CD8-positive, alpha-beta memory T cell (primary cell): ENCODE results near the gene FBXW11. TPM values are rescaled to one million over a fixed set of nuclear protein-coding genes. Genes with fewer than 3 reads are reported as not detected.

Experiments
- CTCF ChIA-PET: fragments of 350-600 bp; sonication (Branson Sonifier 250); formaldehyde crosslinking; loops from one replicate; lab custom pipeline; 2021; ENCODE audit warnings: antibody characterized with exemption; lab: Charles Lee
- POLR2A ChIA-PET: fragments of 350-600 bp; sonication (Branson Sonifier 250); formaldehyde crosslinking; loops from one replicate; lab custom pipeline; 2021; ENCODE audit warnings: antibody characterized with exemption; lab: Charles Lee
- DNase-seq, 5 donors: peaks; one replicate each; pipeline versions ENCODE4 v3.0.0 to v3.0.0-alpha.2; 2020 to 2022; ENCODE audit warnings: mixed read lengths in 1 of 5
- H3K27ac ChIP-seq: one replicate; pipeline ENCODE4 v1.7.0; 2013; ENCODE audit warnings: low read depth, mild to moderate bottlenecking, low read length, moderate library complexity
- H3K27me3 ChIP-seq: 2 replicates; pipeline ENCODE4 v1.7.0; 2013; ENCODE audit warnings: low read length, mild to moderate bottlenecking; ENCODE audit not compliant: insufficient read depth, poor library complexity, severe bottlenecking
- H3K36me3 ChIP-seq: 2 replicates; pipeline ENCODE4 v1.7.0; 2013; ENCODE audit warnings: mild to moderate bottlenecking, low read length, moderate library complexity; ENCODE audit not compliant: insufficient read depth
- H3K4me1 ChIP-seq: 2 replicates; pipeline ENCODE4 v1.7.0; 2013; ENCODE audit warnings: mild to moderate bottlenecking, low read length, moderate library complexity; ENCODE audit not compliant: insufficient read depth
- H3K4me3 ChIP-seq: 2 replicates; pipeline ENCODE4 v1.7.0; 2013; ENCODE audit warnings: mild to moderate bottlenecking, low read length
- H3K9me3 ChIP-seq: 2 replicates; pipeline ENCODE4 v1.7.0; 2013; ENCODE audit warnings: mild to moderate bottlenecking, low read length
- H3K27ac Mint-ChIP-seq, 8 donors: one replicate each; pipeline ENCODE4 v1.8.0; 2020 to 2021; ENCODE audit warnings: mixed read lengths in 8 of 8, mild to moderate bottlenecking in 6 of 8, inconsistent platforms in 3 of 8, moderate library complexity in 3 of 8
- H3K27me3 Mint-ChIP-seq, 2 donors: one replicate each; pipeline ENCODE4 v1.8.0; 2020 to 2021; ENCODE audit warnings: mixed read lengths in 2 of 2, mild to moderate bottlenecking in 1 of 2, moderate library complexity in 1 of 2
- H3K36me3 Mint-ChIP-seq, 3 donors: one replicate each; pipeline ENCODE4 v1.8.0; 2020 to 2021; ENCODE audit warnings: mixed read lengths in 3 of 3, inconsistent platforms in 1 of 3, mild to moderate bottlenecking in 1 of 3
- H3K4me1 Mint-ChIP-seq, 3 donors: one replicate each; pipeline ENCODE4 v1.8.0; 2020 to 2021; ENCODE audit warnings: mixed read lengths in 3 of 3, inconsistent platforms in 1 of 3, mild to moderate bottlenecking in 1 of 3
- H3K4me3 Mint-ChIP-seq, 7 donors: one replicate each; pipeline ENCODE4 v1.8.0; 2020 to 2021; ENCODE audit warnings: mixed read lengths in 7 of 7, mild to moderate bottlenecking in 6 of 7, moderate library complexity in 4 of 7, inconsistent platforms in 2 of 7
- H3K9me3 Mint-ChIP-seq, 5 donors: one replicate each; pipeline ENCODE4 v1.8.0; 2020 to 2022; ENCODE audit warnings: mixed read lengths in 5 of 5, mild to moderate bottlenecking in 3 of 5, moderate library complexity in 2 of 5, inconsistent platforms in 1 of 5
- polyA plus RNA-seq: library from polyadenylated mRNA; unstranded; fragments of 300-500 nt; fragmentation: Illumina TruSeq; gene quantifications from one replicate; pipeline ENCODE4 v1.2.3, GENCODE V29; 2021
- total RNA-seq, 2 experiments: library from RNA; stranded (reverse); gene quantifications; one replicate each; pipeline ENCODE4 v1.2.3, GENCODE V29; 2021

FBXW11 gene
- total and polyA plus RNA-seq, 3 experiments from 2014 or later: 25.8 to 46.9 (median 44.7) TPM

GRCh38 chr5:171842777-171843328 is 163.6 kb downstream of the FBXW11 start:
- Mint-ChIP-seq H3K27me3 (no peaks in the 10 kb centered on the region), H3K4me3 (no peak overlapping the region), H3K4me1 (no peaks in the 10 kb centered on the region), H3K36me3 (peaks cover 0 to 5% (median 5%) of the 10 kb centered on the region in 3 donors), H3K9me3 (no peaks in the 10 kb centered on the region), H3K27ac (no peak overlapping the region)
- DNase-seq: no peak
- no peaks in the 10 kb centered on the region for H3K4me1 ChIP-seq
- H3K9me3 ChIP-seq: no peaks in the 10 kb centered on the region
- H3K27me3 ChIP-seq: no peaks in the 10 kb centered on the region
- ChIA-PET POLR2A (no interaction called here), CTCF (no interaction called here)
- no peak overlapping the region for H3K4me3 ChIP-seq
- no peaks in the 10 kb centered on the region for H3K36me3 ChIP-seq
- H3K27ac ChIP-seq: no peak overlapping the region

GRCh38 chr5:171841984-171842776 is 164.3 kb downstream of the FBXW11 start:
- Histone ChIP-seq H3K4me3 (no peak overlapping the region), H3K36me3 (no peaks in the 10 kb centered on the region), H3K4me1 (no peaks in the 10 kb centered on the region), H3K9me3 (no peaks in the 10 kb centered on the region), H3K27ac (no peak overlapping the region), H3K27me3 (no peaks in the 10 kb centered on the region)
- POLR2A ChIA-PET: no interaction called here
- H3K9me3 Mint-ChIP-seq: no peaks in the 10 kb centered on the region
- H3K36me3 Mint-ChIP-seq: peaks cover 0 to 6% (median 4%) of the 10 kb centered on the region in 3 donors
- H3K4me3 Mint-ChIP-seq: no peak overlapping the region
- H3K27ac Mint-ChIP-seq: no peak overlapping the region
- CTCF ChIA-PET: no interaction called here
- peaks cover 0 to 1% of the 10 kb centered on the region in 2 donors for H3K27me3 Mint-ChIP-seq
- H3K4me1 Mint-ChIP-seq: no peaks in the 10 kb centered on the region
- DNase-seq: no peak

- Mint-ChIP-seq H3K27me3 (peaks cover 0 to 3% of the 10 kb centered on the region in 2 donors), H3K36me3 (peaks cover 1 to 8% (median 4%) of the 10 kb centered on the region in 3 donors), H3K27ac (no peak overlapping the region), H3K4me1 (no peaks in the 10 kb centered on the region), H3K4me3 (no peak overlapping the region), H3K9me3 (peaks cover 0 to 2% (median 0%) of the 10 kb centered on the region in 5 donors)
- no peak overlapping the region for H3K27ac ChIP-seq
- H3K4me3 ChIP-seq: no peak overlapping the region
- H3K4me1 ChIP-seq: no peaks in the 10 kb centered on the region
- CTCF ChIA-PET: no interaction called here
- no peak for DNase-seq
- H3K9me3 ChIP-seq: no peaks in the 10 kb centered on the region
- no peaks in the 10 kb centered on the region for H3K27me3 ChIP-seq
- POLR2A ChIA-PET: no interaction called here
- no peaks in the 10 kb centered on the region for H3K36me3 ChIP-seq
These were observed 165.5 kb downstream of the FBXW11 start for GRCh38 chr5:171840711-171841522.

- Mint-ChIP-seq H3K36me3 (peaks cover 0 to 8% (median 2%) of the 10 kb centered on the region in 3 donors), H3K9me3 (peaks cover 0 to 2% (median 0%) of the 10 kb centered on the region in 5 donors), H3K27ac (no peak overlapping the region), H3K4me3 (no peak overlapping the region), H3K4me1 (no peaks in the 10 kb centered on the region), H3K27me3 (peaks cover 0 to 3% of the 10 kb centered on the region in 2 donors)
- Histone ChIP-seq H3K4me3 (no peak overlapping the region), H3K9me3 (no peaks in the 10 kb centered on the region), H3K4me1 (no peaks in the 10 kb centered on the region), H3K36me3 (no peaks in the 10 kb centered on the region), H3K27me3 (no peaks in the 10 kb centered on the region), H3K27ac (no peak overlapping the region)
- DNase-seq: no peak
- ChIA-PET POLR2A (no interaction called here), CTCF (no interaction called here)
These were observed 166.4 kb downstream of the FBXW11 start for GRCh38 chr5:171840066-171840465.

GRCh38 chr5:171839112-171839511 is 167.3 kb downstream of the FBXW11 start:
- H3K27me3 Mint-ChIP-seq: peaks cover 0 to 3% of the 10 kb centered on the region in 2 donors
- H3K4me1 Mint-ChIP-seq: no peaks in the 10 kb centered on the region
- H3K27ac Mint-ChIP-seq: no peak overlapping the region
- CTCF ChIA-PET: no interaction called here
- DNase-seq: no peak
- H3K27me3 ChIP-seq: no peaks in the 10 kb centered on the region
- peaks cover 0 to 8% (median 2%) of the 10 kb centered on the region in 3 donors for H3K36me3 Mint-ChIP-seq
- H3K4me3 Mint-ChIP-seq: no peak overlapping the region
- H3K4me3 ChIP-seq: no peak overlapping the region
- no peaks in the 10 kb centered on the region for H3K9me3 ChIP-seq
- no peak overlapping the region for H3K27ac ChIP-seq
- no peaks in the 10 kb centered on the region for H3K4me1 ChIP-seq
- POLR2A ChIA-PET: no interaction called here
- H3K36me3 ChIP-seq: no peaks in the 10 kb centered on the region
- peaks cover 0 to 2% (median 0%) of the 10 kb centered on the region in 5 donors for H3K9me3 Mint-ChIP-seq

- peaks cover 0 to 7% (median 7%) of the 10 kb centered on the region in 5 donors for H3K9me3 Mint-ChIP-seq
- Histone ChIP-seq H3K9me3 (no peaks in the 10 kb centered on the region), H3K4me1 (no peaks in the 10 kb centered on the region), H3K27ac (no peak overlapping the region), H3K4me3 (no peak overlapping the region), H3K27me3 (no peaks in the 10 kb centered on the region), H3K36me3 (no peaks in the 10 kb centered on the region)
- no peak for DNase-seq
- H3K36me3 Mint-ChIP-seq: peaks cover 0 to 13% (median 6%) of the 10 kb centered on the region in 3 donors
- no peaks in the 10 kb centered on the region for H3K4me1 Mint-ChIP-seq
- ChIA-PET POLR2A (no interaction called here), CTCF (no interaction called here)
- no peak overlapping the region for H3K4me3 Mint-ChIP-seq
- H3K27ac Mint-ChIP-seq: peak overlapping the region in 1 of 8 donors; percentile 19
- peaks cover 0 to 3% of the 10 kb centered on the region in 2 donors for H3K27me3 Mint-ChIP-seq
These were observed 168.4 kb downstream of the FBXW11 start for GRCh38 chr5:171838066-171838465.

GRCh38 chr5:171837522-171837921 is 168.9 kb downstream of the FBXW11 start:
- no peak for DNase-seq
- H3K4me3 Mint-ChIP-seq: no peak overlapping the region
- H3K4me1 Mint-ChIP-seq: no peaks in the 10 kb centered on the region
- Histone ChIP-seq H3K4me3 (no peak overlapping the region), H3K4me1 (no peaks in the 10 kb centered on the region), H3K27me3 (no peaks in the 10 kb centered on the region), H3K27ac (no peak overlapping the region), H3K36me3 (no peaks in the 10 kb centered on the region), H3K9me3 (no peaks in the 10 kb centered on the region)
- ChIA-PET POLR2A (no interaction called here), CTCF (no interaction called here)
- peaks cover 0 to 18% (median 7%) of the 10 kb centered on the region in 3 donors for H3K36me3 Mint-ChIP-seq
- peaks cover 0 to 12% (median 7%) of the 10 kb centered on the region in 5 donors for H3K9me3 Mint-ChIP-seq
- H3K27me3 Mint-ChIP-seq: peaks cover 0 to 3% of the 10 kb centered on the region in 2 donors
- H3K27ac Mint-ChIP-seq: no peak overlapping the region
